Stimulated activated CD4-positive, alpha-beta T cell treated with anti-CD3 and anti-CD28 coated beads, Interleukin-12 subunit alpha, Interleukin-12 subunit beta, amount 100 ng/mL, for 4 hours (primary cell): Measurements from ENCODE around the gene CD22.

Experiments used
- DNase-seq: peaks from one replicate; pipeline ENCODE4 v3.0.0-alpha.2; 2020

CD22 gene

GRCh38 chr19:35392742-35393715, 64.0 kb downstream of the CD22 start:
- DNase-seq: no peak

- no peak for DNase-seq
Measured at GRCh38 chr19:35395382-35396199, 66.6 kb downstream of the CD22 start.

- DNase-seq: no peak
Measured at GRCh38 chr19:35396240-35396885, 67.4 kb downstream of the CD22 start.
